Measurements from ENCODE around the gene SLC2A9.

SLC2A9 gene

DNA sequence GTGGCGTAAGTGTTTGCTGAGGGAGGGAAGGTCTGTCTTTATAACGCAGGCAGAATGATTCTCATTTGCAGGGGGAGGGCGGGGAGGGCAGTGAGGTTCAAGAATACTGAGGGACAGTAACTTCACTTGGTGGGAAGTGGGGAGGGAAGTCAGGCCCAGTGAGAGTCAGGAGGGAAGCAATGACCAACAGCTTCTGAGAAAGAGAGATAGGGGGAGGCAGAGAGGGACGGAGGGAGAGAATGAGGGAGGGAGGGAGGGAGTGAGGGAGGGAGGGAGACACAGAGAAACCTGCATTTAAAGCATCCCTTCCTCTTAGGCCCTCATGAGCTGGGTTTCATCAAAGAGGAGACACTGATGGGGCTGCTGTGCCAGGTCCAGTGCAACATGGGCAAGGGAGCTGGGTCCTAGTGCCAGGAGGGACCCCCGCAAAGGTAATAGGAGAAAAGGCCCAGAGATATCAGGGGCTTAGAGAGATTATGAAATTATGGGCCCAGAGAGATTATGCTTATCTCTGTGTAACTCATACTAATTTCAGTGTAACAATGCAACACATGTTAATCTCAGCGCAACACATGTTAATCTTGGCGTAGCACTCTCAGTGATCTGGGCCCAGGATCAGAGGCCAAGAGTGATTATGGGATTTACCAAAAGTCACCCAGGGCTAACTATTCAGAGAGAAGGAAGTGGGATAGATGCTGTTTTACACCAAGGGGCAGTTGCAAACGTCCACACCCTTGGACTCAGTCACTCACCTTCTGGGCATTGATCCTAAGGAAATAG lies 127.8 kb downstream of the SLC2A9 start:
- DNase-seq (ENCODE audit: low read depth in 2 of 2), result no peak

DNA sequence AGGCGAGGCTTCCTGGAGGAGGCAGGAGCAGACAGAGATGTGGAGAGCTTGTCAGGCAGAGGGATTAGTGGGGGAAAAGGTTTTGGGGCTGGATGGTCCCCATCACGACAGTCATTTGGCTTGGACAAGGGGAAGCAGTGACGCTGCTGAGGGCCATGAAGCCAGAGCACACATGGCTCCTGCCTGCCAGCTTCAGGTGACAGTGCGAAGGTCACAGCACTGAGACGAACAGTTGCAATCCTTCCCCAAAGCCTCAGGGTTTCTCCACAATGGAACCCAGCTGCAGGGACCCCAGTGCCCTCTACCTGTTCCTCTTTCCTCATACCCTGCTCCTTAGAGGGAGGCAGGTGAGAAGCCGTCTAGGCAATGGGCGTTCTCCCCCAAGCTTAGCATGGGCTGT lies 129.6 kb downstream of the SLC2A9 start:
- no peak for DNase-seq (ENCODE audit: low read depth in 2 of 2)

- no peak for DNase-seq (ENCODE audit: low read depth in 2 of 2)
Measured at GRCh38 chr4:9891056-9891455, 130.2 kb downstream of the SLC2A9 start.

DNA sequence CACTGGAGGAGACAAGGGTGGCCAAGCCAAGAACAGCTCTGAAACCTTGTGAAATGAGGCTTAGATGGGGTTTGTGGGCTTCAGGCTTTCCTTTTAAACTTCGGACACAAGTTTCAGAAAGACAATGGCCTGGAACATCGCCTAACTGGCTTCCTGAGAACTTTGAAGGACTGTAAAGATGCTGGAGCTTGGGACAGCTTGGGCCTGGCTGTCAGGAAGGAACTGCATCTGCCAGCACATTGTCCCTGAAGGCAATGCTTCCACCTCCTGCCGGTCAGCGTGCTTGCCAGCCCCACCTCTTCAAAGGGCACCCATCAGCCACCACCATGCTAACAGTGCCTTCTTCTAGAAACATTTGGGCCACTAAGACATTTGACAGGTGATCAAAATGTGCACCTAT lies 132.0 kb downstream of the SLC2A9 start:
- DNase-seq (ENCODE audit: low read depth in 2 of 2), result no peak

GRCh38 chr4:9885958-9886357 lies 135.3 kb downstream of the SLC2A9 start:
- DNase-seq (ENCODE audit: low read depth in 2 of 2), result no peak

- no peak for DNase-seq (ENCODE audit: low read depth in 2 of 2)
Measured at GRCh38 chr4:9880406-9881197, 140.7 kb downstream of the SLC2A9 start.

DNA sequence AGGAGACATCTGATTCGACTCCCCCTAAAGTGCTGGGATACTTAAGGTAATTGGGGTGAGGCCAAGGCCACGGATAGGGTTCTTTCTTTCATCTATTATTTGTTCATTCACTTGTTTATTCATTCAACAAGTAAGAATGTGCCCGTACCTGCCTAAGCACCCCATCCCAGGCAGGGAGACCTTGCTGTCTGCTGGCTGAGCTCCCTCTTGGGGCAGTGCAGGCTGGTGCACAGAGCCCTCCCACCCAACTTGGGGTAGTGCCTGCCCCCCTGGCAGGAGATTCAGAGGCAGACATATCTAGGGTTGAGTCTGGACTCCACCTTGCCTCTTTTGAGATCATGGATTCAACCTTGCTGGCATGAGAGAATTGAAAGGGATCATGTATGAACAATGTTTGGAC lies 144.2 kb downstream of the SLC2A9 start:
- no peak for DNase-seq (ENCODE audit: low read depth in 2 of 2)

DNA sequence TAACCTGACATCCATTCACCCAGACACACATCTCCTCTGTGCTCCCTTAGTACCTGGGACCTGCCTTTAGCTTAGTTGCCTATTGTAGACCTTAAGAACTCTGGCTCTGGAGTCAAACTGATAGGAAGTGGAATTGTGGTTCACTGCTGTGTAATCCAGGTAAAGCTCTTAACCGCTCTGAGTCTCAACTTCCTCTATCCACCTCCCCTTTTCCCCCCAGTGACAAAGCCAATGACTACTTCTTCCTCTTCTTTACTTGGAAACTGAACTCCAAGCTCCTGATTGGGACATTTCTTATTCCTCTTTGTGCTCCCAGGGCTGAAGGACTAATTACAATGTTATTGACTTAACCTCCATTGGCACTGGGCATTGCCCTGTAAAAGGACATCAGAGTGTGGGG lies 145.8 kb downstream of the SLC2A9 start:
- DNase-seq (ENCODE audit: low read depth in 2 of 2), result no peak

GRCh38 chr4:9874385-9874784 lies 146.9 kb downstream of the SLC2A9 start:
- DNase-seq (ENCODE audit: low read depth in 2 of 2), result no peak

DNA sequence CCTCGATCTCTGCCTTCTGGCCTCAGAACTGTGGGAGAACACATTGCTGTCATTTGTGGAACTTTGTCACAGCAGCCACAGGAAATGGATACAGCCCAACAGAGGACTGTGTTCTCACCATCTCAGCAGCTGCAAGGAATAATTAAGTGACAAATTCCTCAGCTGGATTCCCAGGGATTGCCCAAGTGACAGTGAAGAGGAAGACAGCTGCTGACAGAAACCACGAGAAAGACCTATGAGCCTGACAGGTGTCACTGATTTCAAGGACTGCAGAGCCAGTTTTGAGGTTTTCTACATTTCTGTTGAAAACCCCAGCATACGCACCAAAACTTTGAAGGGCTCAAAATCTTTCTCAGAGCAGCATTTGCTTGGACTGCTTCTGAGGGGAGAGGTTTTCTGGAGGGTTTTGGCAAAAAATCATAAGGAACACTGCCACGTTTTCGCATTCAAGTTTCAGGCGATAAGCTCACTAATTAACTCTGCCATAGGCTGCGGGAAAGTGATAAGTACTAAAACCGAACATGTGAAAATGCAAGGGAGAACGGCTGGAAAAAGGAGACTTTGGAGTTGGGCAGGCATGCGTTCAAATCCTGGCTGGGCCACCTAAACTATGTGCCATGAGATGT lies 151.0 kb downstream of the SLC2A9 start:
- no peak for DNase-seq (ENCODE audit: low read depth in 2 of 2)

DNA sequence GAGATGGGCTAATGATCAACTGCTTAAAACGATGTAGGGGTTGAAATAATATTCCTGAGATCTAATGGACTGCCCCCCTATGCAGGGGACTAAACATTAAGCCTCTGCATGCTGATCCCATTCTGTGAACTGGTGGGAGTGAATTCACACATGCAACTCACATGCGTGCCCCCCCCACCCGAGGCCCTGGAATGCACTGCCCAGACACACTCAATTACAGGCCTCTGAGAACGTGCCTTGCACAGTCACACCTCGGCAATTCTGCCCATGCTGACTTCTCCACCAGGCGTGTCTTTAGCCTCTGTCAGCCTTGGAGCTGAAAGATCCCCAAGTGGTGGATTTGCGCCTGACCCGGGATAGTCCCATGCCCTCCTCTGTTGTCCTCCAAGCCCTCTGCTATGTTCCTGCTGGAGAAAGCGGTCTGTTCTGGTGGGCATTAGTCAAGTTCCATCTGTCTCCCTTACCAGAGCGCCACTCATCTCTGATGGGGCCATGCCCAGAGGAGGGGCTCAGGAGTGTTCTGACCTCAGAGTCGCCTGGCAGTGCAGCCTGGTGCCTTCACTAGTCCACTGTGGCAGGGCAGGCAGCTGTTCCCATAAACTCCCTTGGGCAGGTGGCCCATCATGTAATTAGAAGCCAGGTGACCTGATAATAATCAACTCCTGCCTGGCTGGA lies 153.4 kb downstream of the SLC2A9 start:
- no peak for DNase-seq (ENCODE audit: low read depth in 2 of 2)

DNA sequence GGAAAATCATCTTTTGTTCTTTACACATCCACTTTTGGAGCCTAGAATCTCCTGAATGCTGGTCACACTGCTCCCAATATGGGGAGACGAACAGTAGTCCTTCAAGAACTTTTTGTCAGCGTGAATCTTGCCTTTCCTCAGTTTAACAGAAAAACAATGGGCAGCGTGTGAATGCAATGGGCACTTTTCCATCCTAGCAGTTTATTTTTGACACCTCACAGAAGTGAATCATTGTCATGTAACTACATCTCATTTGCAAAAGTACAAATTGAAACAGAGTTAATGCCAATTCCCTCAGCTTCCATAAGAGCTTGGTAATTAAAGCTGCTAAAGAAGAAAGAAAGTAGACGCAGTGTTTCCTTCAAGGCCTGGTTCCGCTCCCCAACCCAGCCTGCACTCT lies 154.4 kb downstream of the SLC2A9 start:
- no peak for DNase-seq (ENCODE audit: low read depth in 2 of 2)

- no peak for DNase-seq (ENCODE audit: low read depth in 2 of 2)
Measured at GRCh38 chr4:9861561-9861960, 159.7 kb downstream of the SLC2A9 start.

GRCh38 chr4:9859810-9860209 lies 161.5 kb downstream of the SLC2A9 start:
- no peak for DNase-seq (ENCODE audit: low read depth in 2 of 2)

GRCh38 chr4:9849538-9849920 lies 171.8 kb downstream of the SLC2A9 start:
- DNase-seq (ENCODE audit: low read depth in 2 of 2), result no peak

DNA sequence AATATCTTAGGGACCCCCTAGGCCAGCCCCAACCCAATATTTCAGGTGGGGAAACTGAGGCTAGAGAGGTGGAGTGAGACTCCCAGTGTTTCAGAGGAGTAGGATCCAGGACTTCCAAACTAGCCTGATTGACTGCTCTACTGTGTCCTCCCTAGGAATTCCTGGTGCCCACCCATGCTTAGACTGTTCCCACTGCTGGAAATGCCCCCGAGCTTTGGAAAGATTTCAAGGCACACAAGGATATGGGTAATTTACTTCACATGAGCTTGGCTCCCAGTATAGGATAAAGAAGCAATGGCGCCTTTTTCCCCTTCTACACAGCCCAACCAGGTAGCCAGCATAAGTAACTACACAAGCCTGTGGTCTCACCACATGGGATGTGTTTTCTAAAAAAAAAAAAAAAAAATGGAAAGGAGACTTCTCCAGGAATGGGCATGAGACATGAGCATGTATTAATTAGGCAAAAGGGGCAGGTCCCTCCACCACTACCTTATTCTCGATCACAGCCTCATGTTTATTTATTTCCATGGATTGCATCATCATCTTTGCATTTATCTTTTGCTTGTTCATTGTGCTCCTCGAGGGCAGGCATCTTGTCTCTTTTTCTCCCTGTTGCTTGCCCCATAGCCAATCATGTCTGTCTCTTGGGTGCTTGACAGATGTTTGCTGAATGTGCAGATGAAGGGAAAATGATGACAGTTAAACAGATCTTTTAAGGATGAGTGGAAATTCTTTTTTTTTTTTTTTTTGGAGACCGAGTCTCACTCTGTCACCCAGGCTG lies 173.1 kb downstream of the SLC2A9 start:
- DNase-seq (ENCODE audit: low read depth in 2 of 2), result no peak

GRCh38 chr4:9845791-9846493 lies 175.4 kb downstream of the SLC2A9 start:
- DNase-seq (ENCODE audit: low read depth in 2 of 2), result no peak

DNA sequence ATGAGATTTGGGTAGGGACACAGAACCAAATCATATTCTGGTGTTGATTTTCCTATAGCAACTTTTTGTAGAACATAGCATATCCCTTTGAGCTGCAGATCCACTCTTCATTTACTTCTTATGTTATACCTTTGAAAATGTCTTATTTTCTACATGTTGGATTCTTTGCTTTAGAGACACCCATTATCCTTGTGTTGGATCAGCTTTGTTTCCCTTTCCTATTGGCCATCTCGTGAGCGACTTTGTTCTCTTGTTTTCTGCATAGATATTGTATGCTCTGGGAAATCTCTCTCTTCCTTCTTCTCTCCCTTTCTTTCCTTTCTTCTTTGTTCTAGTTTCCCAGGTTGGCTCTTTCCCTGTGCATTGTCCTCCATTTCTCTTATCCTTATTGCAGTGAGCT lies 180.2 kb downstream of the SLC2A9 start:
- no peak for DNase-seq (ENCODE audit: low read depth in 2 of 2)

DNA sequence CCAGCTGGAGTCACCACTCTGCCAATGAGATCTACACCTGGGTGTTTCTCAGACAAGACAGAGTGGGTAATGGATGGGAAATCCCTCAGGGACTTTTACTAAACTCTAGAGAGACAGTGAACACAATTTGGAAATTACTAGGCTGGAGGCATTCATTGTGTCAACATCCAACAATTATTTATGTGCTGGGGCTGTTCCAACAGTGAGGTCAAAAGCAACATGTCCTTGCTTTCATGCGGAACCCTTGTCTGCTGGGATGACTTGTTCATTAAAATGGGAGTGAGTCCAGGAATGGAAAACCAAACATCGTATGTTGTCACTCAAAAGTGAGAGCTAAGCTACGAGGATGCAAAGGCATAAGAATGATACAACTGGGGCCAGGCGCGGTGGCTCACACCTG lies 185.9 kb downstream of the SLC2A9 start:
- DNase-seq (ENCODE audit: low read depth in 2 of 2), result no peak

- DNase-seq (ENCODE audit: low read depth in 2 of 2), result no peak
Measured at GRCh38 chr4:9833421-9833820, 187.9 kb downstream of the SLC2A9 start.

DNA sequence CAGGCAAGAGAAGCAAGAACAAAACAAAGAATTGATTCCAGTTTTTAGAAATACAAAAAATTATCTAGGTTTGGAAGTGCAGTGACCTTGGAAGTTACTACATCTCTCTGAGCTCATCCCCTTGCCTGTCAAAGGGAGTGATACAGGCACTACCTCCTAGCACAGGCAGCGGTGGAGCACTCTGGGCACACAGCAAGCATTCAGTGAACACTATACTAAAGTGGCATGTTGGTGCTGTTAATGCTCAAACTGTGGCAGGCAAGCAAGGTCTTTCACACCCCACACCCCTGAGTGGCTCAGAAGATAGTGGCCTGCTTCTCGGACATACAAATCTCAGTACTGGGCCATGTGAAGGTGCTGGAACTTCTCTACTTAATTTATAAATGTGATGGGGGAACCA lies 188.7 kb downstream of the SLC2A9 start:
- no peak for DNase-seq (ENCODE audit: low read depth in 2 of 2)

All from fibroblast of skin of left biceps (primary cell).